NOMO-1 treated with DMSO at 0.1 percent for 48 hours (cell line): ENCODE data around the gene TPCN2.

ENCODE experiments used
- DNase-seq: peaks from one replicate; lab custom pipeline; 2025; ENCODE audit not compliant: unreplicated experiment; lab: John Stamatoyannopoulos, UW

Gene TPCN2

GRCh38 chr11:69057236-69057635, 8.5 kb downstream of the TPCN2 start:
- no peak for DNase-seq

DNA sequence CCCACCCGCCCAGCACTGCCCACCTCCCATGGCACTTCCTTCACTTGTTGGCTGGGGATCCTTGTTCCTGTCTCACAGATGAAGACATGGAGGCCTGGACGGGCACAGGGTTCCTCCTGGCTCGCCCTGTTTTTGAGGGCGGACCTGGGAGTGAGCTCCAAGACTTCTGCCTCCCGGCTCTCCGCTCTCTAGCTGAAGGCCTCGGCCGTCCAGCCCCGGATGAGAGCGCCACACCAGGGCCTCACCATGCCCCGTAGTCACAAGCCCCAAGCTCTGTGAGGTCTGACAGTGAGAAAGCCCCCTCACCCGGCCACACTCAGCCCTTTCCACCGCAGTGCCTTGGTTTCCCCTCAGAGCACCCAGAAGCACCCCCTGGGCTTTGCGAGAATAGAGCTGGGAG, 9.1 kb downstream of the TPCN2 start:
- no peak for DNase-seq

- no peak for DNase-seq
These were observed 10.0 kb downstream of the TPCN2 start for GRCh38 chr11:69058511-69059270.

DNA sequence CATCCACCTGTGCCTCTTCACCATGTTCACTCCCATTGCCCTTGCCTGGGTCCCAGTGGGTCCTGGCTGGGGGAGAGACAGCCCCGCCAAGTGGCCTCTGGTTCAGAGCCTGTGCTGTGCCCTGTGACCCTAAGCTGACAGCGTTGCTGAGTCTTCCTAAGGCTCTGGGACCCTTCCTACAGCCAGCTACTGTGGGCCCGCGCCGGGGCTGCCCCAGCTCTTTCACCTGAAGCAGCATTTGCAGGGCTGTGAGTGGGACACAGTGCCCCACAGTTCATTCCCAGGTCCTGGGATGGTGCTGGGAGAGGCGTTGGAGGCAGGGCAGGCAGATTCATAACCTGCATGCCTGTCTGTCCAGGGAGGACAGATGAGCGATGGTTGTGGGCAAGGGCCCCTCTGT, 10.7 kb downstream of the TPCN2 start:
- DNase-seq = no peak

- DNase-seq = no peak
These were observed 11.3 kb downstream of the TPCN2 start for GRCh38 chr11:69059985-69060384.

- DNase-seq = no peak
These were observed 12.3 kb downstream of the TPCN2 start for GRCh38 chr11:69060806-69061712.

GRCh38 chr11:69061713-69062053, 13.0 kb downstream of the TPCN2 start:
- DNase-seq = no peak

- no peak for DNase-seq
These were observed 13.6 kb downstream of the TPCN2 start for GRCh38 chr11:69062169-69062855.

DNA sequence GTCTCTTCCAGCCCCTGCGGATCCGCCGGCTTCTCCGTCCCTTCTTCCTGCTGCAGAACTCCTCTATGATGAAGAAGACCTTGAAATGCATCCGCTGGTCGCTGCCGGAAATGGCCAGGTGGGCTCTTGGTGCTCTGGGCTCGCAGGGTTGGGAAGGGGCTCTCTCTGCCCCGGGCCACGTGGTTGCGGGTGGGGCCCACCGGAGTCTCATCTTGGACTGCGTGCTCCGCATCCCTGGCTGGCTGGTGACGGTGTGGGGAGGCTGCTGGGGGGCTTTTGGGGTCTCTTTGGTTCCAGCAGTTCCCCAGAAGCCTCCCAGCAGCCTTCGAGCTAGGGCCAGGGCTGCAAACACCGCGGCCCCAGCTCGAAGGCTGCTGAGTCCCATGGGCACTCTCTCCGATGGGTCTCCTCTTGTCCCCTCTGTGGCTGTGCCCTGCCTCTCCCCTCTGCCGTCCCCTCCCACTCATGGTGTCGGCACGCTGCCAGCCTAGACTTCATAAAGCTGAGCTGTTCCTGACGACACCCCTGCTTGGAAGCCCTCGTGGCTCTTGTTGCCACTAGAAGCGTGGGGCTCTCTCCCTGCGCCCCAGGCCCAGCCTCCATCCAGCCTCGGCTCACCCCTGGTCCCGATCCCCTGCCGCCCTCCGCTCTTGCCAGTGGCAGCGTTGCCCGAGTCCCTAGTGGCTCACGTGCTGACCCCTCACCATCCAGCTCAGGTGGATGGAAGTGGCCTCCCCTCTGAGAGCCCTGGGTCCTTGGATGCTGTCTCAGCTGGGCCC, 14.3 kb downstream of the TPCN2 start:
- DNase-seq = no peak

DNA sequence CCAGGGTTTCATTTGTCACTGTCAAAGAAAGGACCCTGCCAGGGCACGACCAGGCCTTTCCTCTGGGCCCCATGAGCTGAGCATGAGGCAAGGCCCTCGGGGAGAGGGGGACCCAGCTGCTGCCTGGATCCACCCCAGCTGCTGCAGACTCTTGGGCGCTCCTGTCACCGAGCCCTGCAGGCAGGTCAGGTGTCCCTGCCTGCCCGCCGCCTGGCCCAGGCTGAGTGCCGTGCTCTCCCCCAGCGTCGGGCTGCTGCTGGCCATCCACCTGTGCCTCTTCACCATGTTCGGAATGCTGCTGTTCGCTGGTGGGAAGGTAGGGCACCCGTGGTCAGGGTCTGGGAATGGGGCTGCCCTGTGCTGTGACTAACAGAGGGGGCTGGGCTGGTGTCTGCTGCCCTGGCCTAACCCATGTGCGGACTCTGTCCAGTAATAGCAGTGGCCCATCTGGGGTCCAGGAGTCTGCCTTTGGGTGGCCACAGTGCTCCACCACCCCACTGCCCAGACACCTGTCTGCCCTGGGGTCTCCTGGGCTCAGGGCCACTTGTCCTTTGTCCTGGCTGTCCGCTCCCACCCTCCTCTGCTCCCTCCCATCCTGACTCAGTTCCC, 15.0 kb downstream of the TPCN2 start:
- no peak for DNase-seq

GRCh38 chr11:69064394-69064957, 15.7 kb downstream of the TPCN2 start:
- no peak for DNase-seq

DNA sequence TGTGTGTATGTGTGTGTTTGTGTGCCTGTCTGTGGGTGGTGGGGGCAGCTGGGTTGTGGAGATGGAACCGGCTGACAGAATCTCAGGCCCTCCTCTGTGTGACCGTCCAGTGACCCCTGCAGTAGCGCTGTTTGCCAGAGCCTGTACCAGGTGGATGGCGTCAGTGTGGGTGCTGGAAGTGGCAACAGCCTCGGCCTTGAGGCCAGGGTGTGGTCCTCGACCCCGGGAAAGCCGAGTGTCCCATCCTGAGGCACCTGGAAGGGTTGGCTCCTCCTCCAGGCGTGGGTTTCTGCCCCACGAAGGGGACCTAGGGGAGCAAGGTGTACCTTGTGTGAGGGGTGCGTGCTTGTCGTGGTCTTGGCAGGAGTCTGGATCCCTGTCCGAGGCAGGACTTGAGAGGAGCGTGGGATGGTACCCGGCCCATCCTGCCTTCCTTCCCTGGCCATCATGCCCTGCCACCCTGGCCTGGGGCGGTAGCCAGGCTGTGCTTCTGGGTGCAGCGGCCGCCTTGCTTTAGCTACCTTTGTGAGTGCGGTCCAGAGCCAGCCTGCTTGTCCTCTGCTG, 16.5 kb downstream of the TPCN2 start:
- no peak for DNase-seq

DNA sequence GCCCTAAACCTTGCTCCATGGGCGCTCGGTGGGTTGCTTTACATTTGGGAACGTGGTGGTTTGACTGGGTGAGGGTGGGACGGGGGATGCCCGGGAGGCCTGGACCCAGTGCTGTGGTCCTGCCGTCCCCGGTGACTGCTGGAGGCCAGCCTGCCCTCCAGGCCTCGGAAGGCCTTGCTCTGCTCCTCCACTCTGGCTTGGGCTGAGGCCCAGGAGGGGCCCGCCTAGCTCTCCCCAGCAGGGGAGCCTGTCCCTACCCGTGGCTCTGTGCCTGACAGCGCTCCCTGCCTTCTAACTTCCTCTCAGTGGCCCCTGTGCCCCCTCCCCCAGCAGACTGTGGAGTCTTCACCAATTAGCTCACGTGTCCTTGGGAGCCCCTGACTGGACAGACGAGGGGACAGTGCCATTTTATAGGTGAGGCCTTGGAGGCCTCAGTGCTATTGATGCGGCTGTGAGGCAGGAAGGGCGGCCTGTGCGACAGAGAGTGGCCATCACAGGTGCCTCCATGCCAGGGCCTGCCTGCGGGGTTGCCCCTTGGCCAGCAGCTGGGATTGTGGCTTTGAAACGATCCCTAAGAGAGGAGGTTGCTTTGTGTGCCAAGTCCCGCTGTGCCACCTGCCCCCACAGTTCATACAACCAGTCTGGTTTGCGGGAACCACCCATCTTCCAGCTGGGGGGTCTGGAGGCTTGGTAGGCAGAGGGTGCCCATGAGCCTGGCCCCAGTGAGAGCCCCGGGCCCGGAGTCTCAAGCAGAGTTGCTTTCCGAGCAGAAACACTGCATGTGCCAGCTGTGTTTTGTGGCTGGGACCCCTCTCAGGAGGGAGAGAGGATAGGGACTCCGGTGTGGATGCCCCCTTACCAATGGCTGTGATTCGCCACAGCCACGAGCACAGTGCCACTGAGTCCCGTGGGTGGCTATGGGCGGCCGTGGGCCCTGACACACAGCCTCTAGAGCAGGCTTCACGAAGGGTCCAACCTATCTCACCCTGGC, 17.7 kb downstream of the TPCN2 start:
- DNase-seq = no peak

- DNase-seq = no peak
These were observed 18.5 kb downstream of the TPCN2 start for GRCh38 chr11:69067200-69067599.

DNA sequence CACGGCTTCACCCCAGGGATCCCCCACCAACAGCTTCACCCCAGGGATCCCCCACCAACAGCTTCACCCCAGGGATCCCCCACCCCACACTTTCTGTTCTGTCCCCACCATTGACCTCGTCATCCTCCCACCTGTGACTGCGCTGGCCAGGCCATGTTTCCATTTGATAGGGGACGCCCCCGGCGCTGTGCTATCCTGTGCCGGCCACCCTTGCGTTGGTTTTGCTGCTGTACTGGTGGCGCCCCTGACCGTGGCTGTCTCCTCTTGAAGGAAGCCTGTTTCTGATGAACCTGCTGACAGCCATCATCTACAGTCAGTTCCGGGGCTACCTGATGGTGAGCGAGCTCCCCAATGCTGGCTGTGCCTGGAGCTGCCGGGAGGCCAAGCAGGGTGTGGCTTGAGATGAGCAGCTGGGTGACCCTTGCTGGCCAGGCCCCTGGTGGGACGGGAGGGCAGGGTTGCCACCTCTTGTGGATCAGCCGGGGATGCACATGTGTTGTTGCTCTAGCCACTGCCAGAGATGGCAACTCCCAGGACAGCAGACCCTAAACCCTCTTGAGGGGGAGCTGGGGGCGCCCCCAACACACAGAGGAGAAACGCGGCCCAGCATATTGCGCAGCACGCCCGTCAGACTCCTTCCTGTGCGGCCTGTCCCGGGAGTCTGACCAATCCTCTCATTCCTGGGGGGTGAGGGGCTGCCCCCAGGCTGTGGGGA, 22.5 kb downstream of the TPCN2 start:
- DNase-seq = no peak

DNA sequence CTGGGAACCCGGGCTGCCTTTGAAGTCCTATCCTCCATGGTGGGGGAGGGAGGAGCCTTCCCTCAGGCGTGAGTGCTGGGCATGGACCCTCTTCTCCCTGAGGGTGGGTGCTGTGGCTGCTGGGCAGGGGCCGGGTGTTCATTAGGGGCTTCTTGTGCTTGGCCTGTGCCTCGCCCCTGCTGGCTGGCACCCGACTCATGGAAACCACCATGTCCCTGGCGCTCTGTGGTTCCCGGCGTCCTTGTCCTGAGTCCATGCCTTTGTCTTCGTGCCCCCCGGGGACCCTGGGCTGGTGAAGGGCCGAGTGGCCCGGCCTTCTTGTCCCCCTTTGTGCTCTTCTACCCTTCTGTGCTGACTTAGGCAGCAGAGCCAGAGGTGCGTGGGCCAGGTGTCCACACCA, 23.2 kb downstream of the TPCN2 start:
- DNase-seq = no peak

GRCh38 chr11:69073469-69073868, 24.7 kb downstream of the TPCN2 start:
- no peak for DNase-seq
